ENCODE data around the gene DHRS1. TPM values are rescaled to one million over a fixed set of nuclear protein-coding genes. Genes with fewer than 3 reads are reported as not detected.
A peak's percentile ranks its signal among the peaks of the same experiment; 100 is the strongest.

DHRS1 gene
- total and polyA plus RNA-seq, 2 of the 4 experiments (the other 2 are of a cell fraction): 15.8 to 38.6 TPM

DNA sequence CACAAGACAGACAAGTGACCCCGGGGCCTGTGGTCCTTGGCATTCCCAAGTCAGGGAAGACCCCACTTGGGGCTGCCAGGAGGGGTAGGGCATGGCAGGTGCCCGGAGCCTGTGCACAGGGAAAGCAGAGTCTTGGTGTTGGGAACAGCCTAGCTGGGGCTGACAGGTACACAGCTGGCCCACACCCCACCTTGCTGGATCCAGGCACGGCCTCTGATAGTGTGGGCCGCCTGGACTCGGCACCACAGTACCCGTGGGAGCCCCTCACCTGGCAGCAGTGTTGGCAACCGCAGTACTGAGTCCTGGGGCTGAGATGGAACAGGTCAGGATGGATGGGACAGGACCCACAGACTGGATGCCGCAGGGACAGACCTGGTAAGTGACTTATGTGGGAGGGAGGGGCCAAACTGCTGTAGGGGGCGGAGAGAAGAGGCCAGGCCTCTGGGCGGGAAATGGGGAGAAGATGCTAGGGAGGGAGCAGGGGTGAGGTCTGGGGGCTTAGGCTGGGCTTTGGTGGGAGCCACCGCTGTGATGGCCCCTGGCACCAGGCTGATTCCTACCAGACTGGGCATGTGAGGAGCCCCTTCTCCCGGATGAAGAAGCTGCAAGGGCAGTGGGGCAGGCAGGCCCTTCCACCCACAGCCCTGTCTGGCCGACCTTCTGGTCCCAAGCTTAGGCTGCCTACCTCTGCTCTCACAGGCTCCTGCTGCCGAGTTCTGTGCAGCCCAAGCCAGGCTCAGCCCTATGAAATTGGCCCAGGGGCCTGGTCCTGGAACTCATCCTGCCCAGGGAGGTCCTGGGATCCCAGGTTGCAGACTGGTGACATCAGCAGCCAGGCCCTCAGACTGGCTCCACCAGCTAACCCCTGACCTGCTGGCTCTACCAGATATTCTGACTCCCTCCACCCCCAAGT is 36.5 kb downstream of the DHRS1 start, which contains the start of gene TGM1:
TGM1 (minus strand) TSS at position 357 of the 913 bp plus-strand sequence. CDS start 825 bp downstream, outside the sequence.
- Histone ChIP-seq H2AK5ac (ENCODE audit: low read depth, low read length) (no peak within 1 kb of the TSS), H3K4me3 (ENCODE audit: insufficient read depth, low read depth, low read length) (no peak within 1 kb of the TSS), H3K4ac (ENCODE audit: low read depth, low read length) (no peak within 1 kb of the TSS), H2BK120ac (ENCODE audit: low read depth, low read length) (no peak within 1 kb of the TSS), H3K36me3 (ENCODE audit: control insufficient read depth, insufficient read depth, low read length) (peaks cover 21% of the 10 kb centered on the region), H3K9me1 (ENCODE audit: insufficient read depth, low read length) (peaks cover 16% of the 10 kb centered on the region; the same call in 1 of the 2 replicates), H2BK5ac (ENCODE audit: low read depth, low read length, poor library complexity, severe bottlenecking) (no peak within 1 kb of the TSS), H3K9ac (ENCODE audit: low read depth, low read length) (no peak within 1 kb of the TSS), H3K4me1 (ENCODE audit: control insufficient read depth, insufficient read depth, low read length) (peaks cover 8% of the 10 kb centered on the region), H3K27me3 (ENCODE audit: control insufficient read depth, insufficient read depth, low read length) (no peaks in the 10 kb centered on the region), H3K79me1 (ENCODE audit: low read depth in 1 of 2, low read length in 2 of 2) (peaks cover 0 to 2% of the 10 kb centered on the region in 2 experiments; a peak in 1 of 4 replicates), H4K8ac (ENCODE audit: low read depth in 2 of 2, low read length in 2 of 2) (no peak within 1 kb of the TSS), H3K27ac (ENCODE audit: insufficient read depth, low read length) (no peak within 1 kb of the TSS), H3K4me2 (ENCODE audit: low read depth, low read length) (no peak within 1 kb of the TSS), H2BK20ac (ENCODE audit: low read depth, low read length) (no peak within 1 kb of the TSS), H4K91ac (ENCODE audit: insufficient read depth, low read depth, low read length) (no peak within 1 kb of the TSS), H3K9me3 (ENCODE audit: control insufficient read depth, insufficient read depth, low read length) (no peaks in the 10 kb centered on the region), H3K14ac (replicated peaks; ENCODE audit: low read depth, low read length) (no peak within 1 kb of the TSS), H4K20me1 (ENCODE audit: insufficient read depth, low read length) (no peaks in the 10 kb centered on the region), H3K56ac (ENCODE audit: extremely low read depth, insufficient read depth, low read length) (no peak within 1 kb of the TSS), H2AK9ac (replicated peaks; ENCODE audit: low read depth, low read length, poor library complexity) (peak within 1 kb of the TSS; percentile 55), H3K23ac (ENCODE audit: low read depth, low read length) (no peak within 1 kb of the TSS), H2BK15ac (ENCODE audit: low read depth, low read length) (no peak within 1 kb of the TSS), H2AFZ (replicated peaks; ENCODE audit: low read length, poor library complexity) (peak within 1 kb of the TSS; percentile 17), H3K18ac (ENCODE audit: low read depth, low read length) (no peak within 1 kb of the TSS), H4K5ac (ENCODE audit: low read depth, low read length) (no peak within 1 kb of the TSS)
- intact Hi-C loops (cut with micrococcal nuclease): no loop called here
- no peak for TF ChIP-seq RCOR1 (IDR thresholded peaks at IDR 0.05; ENCODE audit: insufficient replicate concordance, low read length)
- no peak for TF ChIP-seq NFE2L2 (IDR thresholded peaks at IDR 0.05; ENCODE audit: low read depth, low read length)
- BruUV-seq (replicated peaks): no TSS peak
- 81% methylated on average over 8 of the region's 14 CpGs; no CpG with 5 or more reads in 1 of the 2 experiments for WGBS, 2 experiments (ENCODE audit: extremely low coverage in 2 of 2, insufficient read length in 1 of 2)
- dilution Hi-C loops (cut with HindIII; ENCODE audit: low sequenced_read_pairs, unreplicated experiment): no loop called here
- DNase-seq (no peak), ATAC-seq (ENCODE audit: low read depth) (no peak)
- CTCF ChIA-PET: interaction anchor here (1.5 kb wide), 1 partner anchor 8 kb away, joined by 3 read pairs; no protein-coding TSS in a partner anchor
- in situ Hi-C loops (cut with MboI; ENCODE audit: low sequenced_read_pairs): no loop called here
- POLR2A ChIA-PET (ENCODE audit: unreplicated experiment): no interaction called here
